Testis (tissue), 3 donors: Measurements from ENCODE around the gene SYK. TPM values are rescaled to one million over a fixed set of nuclear protein-coding genes. Genes with fewer than 3 reads are reported as not detected.

ENCODE experiments used
- DNase-seq: peaks from one replicate; pipeline ENCODE4 v3.0.0-alpha.2; 2019
- H3K27ac ChIP-seq, 2 donors: fragments of 200-600 bp; sonication (generic); one replicate each; pipeline ENCODE4 v1.5.1; 2019
- H3K27me3 ChIP-seq: fragments of 200-600 bp; sonication (generic); one replicate; pipeline ENCODE4 v1.5.1; 2019
- H3K36me3 ChIP-seq: fragments of 200-600 bp; sonication (generic); one replicate; pipeline ENCODE4 v1.5.1; 2017; ENCODE audit warnings: low read depth; ENCODE audit errors: missing control alignments
- H3K4me1 ChIP-seq: fragments of 200-600 bp; sonication (generic); one replicate; pipeline ENCODE4 v1.5.1; 2019
- H3K4me3 ChIP-seq, 2 donors: fragments of 200-600 bp; sonication (generic); one replicate each; pipeline ENCODE4 v1.5.1; 2017 to 2019
- H3K9me3 ChIP-seq: fragments of 200-600 bp; sonication (generic); one replicate; pipeline ENCODE4 v1.5.1; 2017
- POLR2A ChIP-seq: fragments of 450-650 bp; IDR thresholded peaks from one replicate; pipeline ENCODE4 v1.6.1; 2017; ENCODE audit warnings: antibody characterized with exemption, mild to moderate bottlenecking, moderate library complexity
- WGBS, 2 donors: methylation state at CpG; one replicate each; pipeline ENCODE4 v1.1.5; 2018; 5-methylcytosine and 5-hydroxymethylcytosine counted together
- intact Hi-C: fragments of 100-400 bp; cut with DNase I; formaldehyde crosslinking; loops from one replicate; pipeline ENCODE4 v1.15.1; 2023; ENCODE audit warnings: low total_unique reads
- polyA plus RNA-seq: library from polyadenylated mRNA; stranded (reverse); fragments of 350-450 nt; fragmentation: Illumina TruSeq; extraction: RNeasy Lipid Tissue Mini Kit (QIAGEN cat#74804); gene quantifications from one replicate; pipeline ENCODE4 v1.2.3, GENCODE V29; 2014; ENCODE audit warnings: low read depth, low replicate concordance; ENCODE audit not compliant: insufficient read depth
- total RNA-seq, 2 donors: library from RNA; depleted of rRNA; stranded (reverse); fragments of >200 nt; gene quantifications; one replicate each; pipeline ENCODE4 v1.2.3, GENCODE V29; 2016
- TF ChIP-seq, protein P1 (sequence below), 3 experiments: fragments of 450-650 bp in 2 of 3; fragments of 200-600 bp in 1 of 3; sonication (generic) in 1 of 3; IDR thresholded peaks; one replicate each; pipeline ENCODE4 v1.5.1; 2016 to 2019; ENCODE audit warnings: antibody characterized with exemption in 3 of 3, mild to moderate bottlenecking in 2 of 3, moderate library complexity in 1 of 3

Gene SYK
- total and polyA plus RNA-seq, 3 donors from 2014 or later, result 22.0 to 51.1 (median 30.8) TPM

DNA sequence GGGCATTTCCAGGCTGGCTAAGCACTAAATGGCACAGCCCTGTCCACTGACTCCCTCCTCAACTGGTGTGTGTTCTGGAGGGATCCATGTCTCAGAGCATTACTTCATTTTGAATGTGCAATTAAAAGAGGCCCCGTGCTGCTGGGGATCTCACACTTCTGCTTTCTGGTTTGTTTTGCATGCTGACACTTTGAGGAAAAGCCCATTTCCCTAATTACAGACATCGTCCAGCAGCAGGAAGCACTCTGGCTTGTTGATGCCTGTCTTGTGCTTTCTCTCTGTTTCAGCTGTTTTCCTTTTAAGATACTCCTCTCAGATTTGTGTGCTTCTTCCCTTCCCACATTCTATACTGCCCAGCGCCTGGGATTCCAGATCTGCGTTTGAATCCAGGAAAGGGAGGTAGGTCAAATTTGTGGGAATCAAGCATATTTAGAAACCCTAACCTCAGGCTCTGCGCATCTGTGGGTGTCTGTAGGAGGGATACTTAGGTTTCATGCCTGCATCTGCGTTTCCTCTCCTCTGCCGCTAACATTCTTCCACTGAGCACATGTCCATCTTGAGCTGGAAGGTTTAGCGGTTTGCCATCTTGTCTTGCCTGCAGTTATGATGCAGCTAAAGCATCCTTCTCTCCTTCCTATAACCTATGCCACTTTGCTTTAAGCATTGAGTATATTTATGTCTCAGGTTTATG is 25.7 kb downstream of the SYK start:
- Histone ChIP-seq H3K27ac (no peak overlapping the region), H3K4me1 (no peaks in the 10 kb centered on the region), H3K36me3 (no peaks in the 10 kb centered on the region), H3K9me3 (no peaks in the 10 kb centered on the region), H3K27me3 (no peaks in the 10 kb centered on the region), H3K4me3 (no peak overlapping the region)
- intact Hi-C loops, result no loop called here
- WGBS, 2 donors, result 61 to 67% methylated on average over 8 of the region's 8 CpGs
- TF ChIP-seq, protein P1, sequence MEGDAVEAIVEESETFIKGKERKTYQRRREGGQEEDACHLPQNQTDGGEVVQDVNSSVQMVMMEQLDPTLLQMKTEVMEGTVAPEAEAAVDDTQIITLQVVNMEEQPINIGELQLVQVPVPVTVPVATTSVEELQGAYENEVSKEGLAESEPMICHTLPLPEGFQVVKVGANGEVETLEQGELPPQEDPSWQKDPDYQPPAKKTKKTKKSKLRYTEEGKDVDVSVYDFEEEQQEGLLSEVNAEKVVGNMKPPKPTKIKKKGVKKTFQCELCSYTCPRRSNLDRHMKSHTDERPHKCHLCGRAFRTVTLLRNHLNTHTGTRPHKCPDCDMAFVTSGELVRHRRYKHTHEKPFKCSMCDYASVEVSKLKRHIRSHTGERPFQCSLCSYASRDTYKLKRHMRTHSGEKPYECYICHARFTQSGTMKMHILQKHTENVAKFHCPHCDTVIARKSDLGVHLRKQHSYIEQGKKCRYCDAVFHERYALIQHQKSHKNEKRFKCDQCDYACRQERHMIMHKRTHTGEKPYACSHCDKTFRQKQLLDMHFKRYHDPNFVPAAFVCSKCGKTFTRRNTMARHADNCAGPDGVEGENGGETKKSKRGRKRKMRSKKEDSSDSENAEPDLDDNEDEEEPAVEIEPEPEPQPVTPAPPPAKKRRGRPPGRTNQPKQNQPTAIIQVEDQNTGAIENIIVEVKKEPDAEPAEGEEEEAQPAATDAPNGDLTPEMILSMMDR (IDR thresholded peaks at IDR 0.05), result no peak
- no peak for TF ChIP-seq POLR2A
- no peak for DNase-seq

DNA sequence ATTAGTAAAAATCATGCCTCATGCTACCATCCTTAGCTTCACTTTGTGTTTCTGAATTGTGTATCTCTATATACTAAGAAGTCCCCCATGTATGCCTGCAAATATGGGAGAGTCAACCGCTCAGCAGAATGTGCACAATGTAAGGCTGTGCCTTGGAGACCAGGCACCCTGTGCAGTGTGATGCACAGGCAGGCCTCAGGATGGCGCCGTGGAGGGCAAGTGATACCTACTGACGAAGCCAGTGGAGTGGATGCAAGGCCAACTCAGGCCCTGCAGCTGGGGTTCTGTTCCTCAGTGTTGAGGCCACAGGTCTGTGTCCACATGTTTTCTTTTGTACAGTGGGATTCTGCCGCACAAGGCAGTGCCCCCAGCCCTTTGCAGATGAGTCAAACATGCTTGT is 28.4 kb downstream of the SYK start:
- Histone ChIP-seq H3K4me1 (no peaks in the 10 kb centered on the region), H3K36me3 (no peaks in the 10 kb centered on the region), H3K27ac (no peak overlapping the region), H3K9me3 (no peaks in the 10 kb centered on the region), H3K27me3 (no peaks in the 10 kb centered on the region), H3K4me3 (no peak overlapping the region)
- no peak for TF ChIP-seq POLR2A
- TF ChIP-seq, protein P1 (IDR thresholded peaks at IDR 0.05), result no peak
- no peak for DNase-seq
- intact Hi-C loops, result no loop called here
- 94 to 95% methylated on average over 2 to 5 of the region's 5 CpGs for WGBS, 2 donors

DNA sequence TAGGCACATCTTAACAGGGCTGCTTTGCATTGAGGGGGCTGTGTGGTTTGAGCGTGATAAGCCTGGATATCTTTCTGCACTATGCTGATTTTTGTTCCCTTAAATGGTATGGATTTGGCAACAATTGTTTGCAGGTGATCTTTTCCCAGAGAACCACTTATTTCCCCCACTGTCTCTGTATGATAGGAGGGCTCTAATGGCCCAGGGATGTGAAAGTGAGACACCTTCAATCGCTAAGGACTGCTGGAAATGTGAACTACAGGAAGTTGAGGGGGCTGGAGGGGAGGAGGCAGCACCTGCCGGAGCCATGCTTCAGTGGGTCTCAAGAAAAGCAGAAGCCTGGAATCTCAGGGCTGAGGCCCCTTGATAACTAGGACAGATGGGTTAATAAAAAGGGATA is 29.4 kb downstream of the SYK start:
- 67 to 79% methylated on average over 3 of the region's 3 CpGs for WGBS, 2 donors

DNA sequence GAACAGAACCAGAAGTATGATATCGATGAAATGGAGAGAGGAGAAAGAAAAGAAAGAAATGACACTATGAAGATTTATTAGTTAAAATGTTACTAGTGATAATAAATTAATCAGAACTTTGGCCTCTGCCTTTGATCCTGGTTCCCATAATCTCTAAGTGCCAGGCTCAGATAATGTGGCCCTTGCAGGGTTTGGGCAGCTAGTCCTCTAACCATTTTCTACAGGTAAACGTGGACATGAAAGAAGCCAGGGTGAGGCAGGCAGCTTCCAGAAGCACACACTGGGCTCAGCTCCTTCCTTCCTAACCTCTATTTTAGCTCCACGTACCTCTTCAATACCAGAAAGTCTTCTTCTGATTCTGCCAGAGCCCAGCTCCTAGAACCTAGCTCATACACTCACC is 30.6 kb downstream of the SYK start:
- Histone ChIP-seq H3K27me3 (no peaks in the 10 kb centered on the region), H3K9me3 (no peaks in the 10 kb centered on the region), H3K27ac (no peak overlapping the region), H3K4me3 (no peak overlapping the region), H3K36me3 (no peaks in the 10 kb centered on the region), H3K4me1 (no peaks in the 10 kb centered on the region)
- 71 to 84% methylated on average over 3 of the region's 3 CpGs for WGBS, 2 donors
- DNase-seq, result no peak
- intact Hi-C loops, result no loop called here
- no peak for TF ChIP-seq POLR2A
- TF ChIP-seq, protein P1 (IDR thresholded peaks at IDR 0.05), result no peak

More for the DNA sequence above, 29.4 kb downstream of the SYK start:
- Histone ChIP-seq H3K9me3 (no peaks in the 10 kb centered on the region), H3K27ac (no peak overlapping the region), H3K36me3 (no peaks in the 10 kb centered on the region), H3K4me1 (no peaks in the 10 kb centered on the region), H3K4me3 (no peak overlapping the region), H3K27me3 (no peaks in the 10 kb centered on the region)
- DNase-seq, result no peak
- intact Hi-C loops, result no loop called here
- no peak for TF ChIP-seq POLR2A
- TF ChIP-seq, protein P1 (IDR thresholded peaks at IDR 0.05), result no peak
